IMR-90 (cell line): Measurements from ENCODE around the gene ATRNL1.

ENCODE experiments used
- BHLHE40 ChIP-seq: fragments of 150-350 bp; IDR thresholded peaks from 2 replicates; pipeline ENCODE4 v1.6.1; 2016; ENCODE audit warnings: mild to moderate bottlenecking, low read depth, low read length
- NFE2L2 ChIP-seq: fragments of 150-350 bp; IDR thresholded peaks from 2 replicates; pipeline ENCODE4 v1.6.1; 2016; ENCODE audit warnings: low read depth, mild to moderate bottlenecking, low read length
- RAD21 ChIP-seq: IDR thresholded peaks from 2 replicates; pipeline ENCODE4 v1.6.1; 2012; ENCODE audit warnings: low read length, improper control_type of control experiment
- TF ChIP-seq, protein P1 (sequence below): conservative IDR thresholded peaks from 2 replicates; pipeline ENCODE4 v1.5.1; 2012; ENCODE audit warnings: mild to moderate bottlenecking, low read depth, low read length, improper control_type of control experiment

DNA sequence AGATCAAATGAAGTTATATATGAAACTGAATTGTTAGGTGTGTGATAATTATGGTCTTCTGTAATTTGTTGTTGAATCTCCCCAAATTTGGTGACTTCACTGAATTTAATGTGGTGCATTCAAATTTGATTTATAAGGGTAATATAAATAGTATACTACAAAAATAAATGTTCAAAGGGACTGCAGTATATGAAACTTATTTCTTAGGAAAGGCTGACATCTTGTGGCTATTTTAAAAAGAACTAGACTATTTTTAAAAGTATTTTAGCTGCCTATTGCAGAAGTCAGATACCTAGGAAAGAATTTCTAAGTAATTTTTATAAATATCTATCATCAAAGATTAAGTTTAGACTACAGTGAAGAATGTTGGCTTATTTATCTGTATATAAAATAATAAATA, 36.6 kb downstream of the ATRNL1 start:
- TF ChIP-seq, protein P1, sequence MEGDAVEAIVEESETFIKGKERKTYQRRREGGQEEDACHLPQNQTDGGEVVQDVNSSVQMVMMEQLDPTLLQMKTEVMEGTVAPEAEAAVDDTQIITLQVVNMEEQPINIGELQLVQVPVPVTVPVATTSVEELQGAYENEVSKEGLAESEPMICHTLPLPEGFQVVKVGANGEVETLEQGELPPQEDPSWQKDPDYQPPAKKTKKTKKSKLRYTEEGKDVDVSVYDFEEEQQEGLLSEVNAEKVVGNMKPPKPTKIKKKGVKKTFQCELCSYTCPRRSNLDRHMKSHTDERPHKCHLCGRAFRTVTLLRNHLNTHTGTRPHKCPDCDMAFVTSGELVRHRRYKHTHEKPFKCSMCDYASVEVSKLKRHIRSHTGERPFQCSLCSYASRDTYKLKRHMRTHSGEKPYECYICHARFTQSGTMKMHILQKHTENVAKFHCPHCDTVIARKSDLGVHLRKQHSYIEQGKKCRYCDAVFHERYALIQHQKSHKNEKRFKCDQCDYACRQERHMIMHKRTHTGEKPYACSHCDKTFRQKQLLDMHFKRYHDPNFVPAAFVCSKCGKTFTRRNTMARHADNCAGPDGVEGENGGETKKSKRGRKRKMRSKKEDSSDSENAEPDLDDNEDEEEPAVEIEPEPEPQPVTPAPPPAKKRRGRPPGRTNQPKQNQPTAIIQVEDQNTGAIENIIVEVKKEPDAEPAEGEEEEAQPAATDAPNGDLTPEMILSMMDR = peak; percentile 56
- TF ChIP-seq BHLHE40 (no peak), NFE2L2 (no peak), RAD21 (peak; percentile 67)
